ENCODE results near the gene CFAP410.

Gene CFAP410

DNA sequence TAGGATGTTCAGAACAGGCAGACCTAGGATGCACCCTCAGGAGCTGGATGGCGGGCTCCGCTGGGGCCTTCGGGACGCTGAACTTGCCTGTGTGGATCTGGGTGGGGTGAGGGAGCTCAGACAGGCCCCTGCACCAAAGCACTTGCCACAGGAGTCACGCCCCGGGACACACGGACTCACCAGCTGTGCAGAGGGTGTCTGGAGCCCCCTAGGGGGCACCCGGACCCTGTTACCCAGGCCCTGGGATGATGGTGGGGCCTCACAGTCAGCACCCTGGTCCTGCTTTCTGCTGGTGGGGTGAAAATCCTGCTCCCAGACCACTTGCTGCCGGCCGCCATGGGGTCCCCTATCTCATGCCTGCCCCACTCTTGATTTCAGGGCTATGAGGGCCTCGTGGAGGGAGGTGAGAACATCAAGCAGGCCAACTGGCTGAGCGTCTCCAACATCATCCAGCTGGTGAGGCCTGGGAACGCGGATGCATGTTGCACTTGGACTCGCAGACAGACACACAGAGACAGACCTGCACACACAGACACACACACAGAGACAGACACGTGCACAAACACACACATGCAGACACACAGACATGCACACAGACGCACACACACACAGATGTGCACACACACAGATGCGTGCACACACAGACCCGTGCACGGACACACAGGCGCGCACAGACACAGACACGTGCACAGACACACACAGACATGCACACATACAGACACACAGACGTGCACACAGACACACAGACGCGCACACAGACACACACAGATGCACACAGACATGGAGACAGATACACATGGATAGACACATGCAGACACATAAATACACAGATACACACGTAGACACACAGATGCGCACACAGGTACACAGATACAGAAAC, 28.3 kb downstream of the CFAP410 start:
- H3K4me3 ChIP-seq (ENCODE audit: low read depth, low read length), result no peak overlapping the region
- DNase-seq (ENCODE audit: low read depth), result no peak
- TF ChIP-seq, protein P1, sequence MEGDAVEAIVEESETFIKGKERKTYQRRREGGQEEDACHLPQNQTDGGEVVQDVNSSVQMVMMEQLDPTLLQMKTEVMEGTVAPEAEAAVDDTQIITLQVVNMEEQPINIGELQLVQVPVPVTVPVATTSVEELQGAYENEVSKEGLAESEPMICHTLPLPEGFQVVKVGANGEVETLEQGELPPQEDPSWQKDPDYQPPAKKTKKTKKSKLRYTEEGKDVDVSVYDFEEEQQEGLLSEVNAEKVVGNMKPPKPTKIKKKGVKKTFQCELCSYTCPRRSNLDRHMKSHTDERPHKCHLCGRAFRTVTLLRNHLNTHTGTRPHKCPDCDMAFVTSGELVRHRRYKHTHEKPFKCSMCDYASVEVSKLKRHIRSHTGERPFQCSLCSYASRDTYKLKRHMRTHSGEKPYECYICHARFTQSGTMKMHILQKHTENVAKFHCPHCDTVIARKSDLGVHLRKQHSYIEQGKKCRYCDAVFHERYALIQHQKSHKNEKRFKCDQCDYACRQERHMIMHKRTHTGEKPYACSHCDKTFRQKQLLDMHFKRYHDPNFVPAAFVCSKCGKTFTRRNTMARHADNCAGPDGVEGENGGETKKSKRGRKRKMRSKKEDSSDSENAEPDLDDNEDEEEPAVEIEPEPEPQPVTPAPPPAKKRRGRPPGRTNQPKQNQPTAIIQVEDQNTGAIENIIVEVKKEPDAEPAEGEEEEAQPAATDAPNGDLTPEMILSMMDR (IDR thresholded peaks at IDR 0.05; ENCODE audit: insufficient read depth, low read depth, low read length, missing control alignments), result no peak

DNA sequence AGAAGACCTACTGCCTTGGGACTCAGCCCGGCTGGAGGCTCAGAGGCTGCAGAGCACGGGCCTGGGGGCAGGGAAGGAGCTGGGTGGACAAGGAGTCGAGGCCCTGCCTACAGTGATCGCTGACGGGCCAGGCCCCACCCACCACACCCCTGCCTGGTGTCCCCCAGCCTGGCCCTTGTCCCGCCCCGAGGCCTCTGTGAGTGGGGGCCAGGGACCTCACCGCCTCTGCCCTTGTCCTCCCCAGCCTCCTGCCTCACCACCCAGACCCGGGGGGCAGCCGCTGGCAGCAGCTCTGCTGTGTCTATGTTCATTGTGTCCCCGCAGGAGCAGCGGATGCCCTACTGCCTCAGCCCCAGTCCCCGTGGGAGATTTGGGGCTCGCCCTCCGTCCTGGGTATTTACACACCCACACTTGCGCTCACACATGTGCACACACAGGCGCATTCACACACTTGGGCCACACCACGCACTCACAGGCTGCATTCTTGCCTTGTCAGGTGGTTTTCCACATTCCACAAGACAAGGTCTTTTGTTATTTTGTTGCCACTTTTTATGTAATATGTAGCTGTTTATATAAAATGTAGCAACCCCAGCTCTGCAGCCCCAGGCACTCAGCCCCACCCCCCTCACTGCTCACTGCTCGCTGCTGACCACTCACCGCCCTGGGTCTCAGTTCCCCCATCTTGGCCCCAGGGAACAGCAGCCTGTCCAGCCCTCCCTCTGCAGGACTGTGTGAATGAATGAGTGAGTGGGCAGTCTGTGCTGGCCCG, 32.1 kb downstream of the CFAP410 start:
- DNase-seq (ENCODE audit: low read depth), result no peak
- H3K4me3 ChIP-seq (ENCODE audit: low read depth, low read length), result no peak overlapping the region
- TF ChIP-seq, protein P1 (IDR thresholded peaks at IDR 0.05; ENCODE audit: insufficient read depth, low read depth, low read length, missing control alignments), result no peak

DNA sequence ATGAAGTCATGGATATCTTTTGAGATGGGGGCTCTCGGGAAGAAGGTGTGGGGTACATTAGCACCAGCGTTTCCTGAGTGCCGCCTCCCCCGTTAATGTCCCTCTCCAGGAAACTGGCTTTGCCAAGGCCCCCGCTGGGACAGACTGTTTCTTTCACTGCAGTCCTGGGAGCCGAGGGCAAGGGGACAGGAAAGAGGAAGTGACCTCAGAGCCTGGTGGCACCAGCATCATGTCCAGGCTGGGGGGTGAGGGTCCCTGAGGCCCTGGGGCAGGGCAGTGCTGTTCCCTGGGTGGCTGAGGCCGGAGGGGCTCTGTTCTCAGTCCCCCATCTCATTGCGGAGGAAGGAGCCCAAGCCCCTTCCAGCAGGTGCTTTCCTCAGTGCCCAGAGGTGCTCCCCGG, 33.5 kb downstream of the CFAP410 start:
- TF ChIP-seq, protein P1 (IDR thresholded peaks at IDR 0.05; ENCODE audit: insufficient read depth, low read depth, low read length, missing control alignments), result no peak
- no peak for DNase-seq (ENCODE audit: low read depth)
- no peak overlapping the region for H3K4me3 ChIP-seq (ENCODE audit: low read depth, low read length)

DNA sequence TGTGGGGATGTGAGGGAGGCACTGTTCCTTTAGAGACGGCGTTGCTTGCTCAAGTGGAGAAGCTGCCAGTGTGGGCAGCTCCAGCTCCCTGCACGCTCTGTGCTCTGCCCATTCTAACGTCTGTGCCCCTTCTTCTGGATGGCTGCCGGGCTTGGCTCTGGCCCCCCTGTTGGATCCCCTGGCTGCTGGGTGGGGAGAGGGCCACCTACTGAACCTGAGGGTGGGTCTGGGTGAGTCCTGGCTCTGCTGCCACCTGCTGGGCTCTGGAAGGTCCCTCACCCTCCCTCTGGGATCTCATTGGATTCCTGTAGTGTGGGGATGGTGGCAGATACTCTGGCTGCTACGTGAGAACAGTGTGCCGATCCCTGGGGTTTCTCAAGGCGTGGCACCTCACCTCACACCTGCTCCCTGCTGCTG, 34.3 kb downstream of the CFAP410 start:
- no peak overlapping the region for H3K4me3 ChIP-seq (ENCODE audit: low read depth, low read length)
- TF ChIP-seq, protein P1 (IDR thresholded peaks at IDR 0.05; ENCODE audit: insufficient read depth, low read depth, low read length, missing control alignments), result peak; percentile 65
- DNase-seq (ENCODE audit: low read depth), result peak; percentile 56

DNA sequence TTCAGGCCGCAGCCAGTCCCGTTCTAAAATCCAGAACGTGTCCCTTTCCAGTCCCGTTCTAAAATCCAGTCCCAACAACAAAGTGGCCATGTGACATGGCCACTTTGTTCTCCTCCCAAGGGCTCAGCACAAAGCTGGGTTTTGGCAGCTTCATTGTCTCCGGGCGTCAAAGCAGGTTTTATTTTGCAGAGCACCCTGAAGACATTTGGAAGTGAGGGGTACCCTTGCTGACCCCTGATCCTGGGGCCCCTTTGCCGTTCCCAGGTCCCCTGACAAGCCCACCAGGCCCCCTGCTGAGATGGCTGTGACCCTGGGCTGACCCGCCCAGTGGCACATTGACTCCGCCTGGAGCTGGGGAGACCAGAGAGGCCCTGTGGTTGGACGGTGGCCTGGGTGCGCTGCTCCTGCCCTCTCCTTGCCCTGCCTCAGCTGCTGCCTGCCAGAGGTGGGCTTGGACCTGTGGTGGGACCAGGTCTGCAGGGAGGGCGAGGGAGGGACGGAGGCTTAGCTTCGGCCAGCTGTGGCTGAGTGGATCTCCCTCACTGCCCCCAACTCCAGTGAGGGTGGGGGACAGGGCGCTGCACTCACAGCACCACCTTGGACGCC, 35.1 kb downstream of the CFAP410 start:
- no peak for DNase-seq (ENCODE audit: low read depth)
- no peak overlapping the region for H3K4me3 ChIP-seq (ENCODE audit: low read depth, low read length)
- TF ChIP-seq, protein P1 (IDR thresholded peaks at IDR 0.05; ENCODE audit: insufficient read depth, low read depth, low read length, missing control alignments), result no peak

DNA sequence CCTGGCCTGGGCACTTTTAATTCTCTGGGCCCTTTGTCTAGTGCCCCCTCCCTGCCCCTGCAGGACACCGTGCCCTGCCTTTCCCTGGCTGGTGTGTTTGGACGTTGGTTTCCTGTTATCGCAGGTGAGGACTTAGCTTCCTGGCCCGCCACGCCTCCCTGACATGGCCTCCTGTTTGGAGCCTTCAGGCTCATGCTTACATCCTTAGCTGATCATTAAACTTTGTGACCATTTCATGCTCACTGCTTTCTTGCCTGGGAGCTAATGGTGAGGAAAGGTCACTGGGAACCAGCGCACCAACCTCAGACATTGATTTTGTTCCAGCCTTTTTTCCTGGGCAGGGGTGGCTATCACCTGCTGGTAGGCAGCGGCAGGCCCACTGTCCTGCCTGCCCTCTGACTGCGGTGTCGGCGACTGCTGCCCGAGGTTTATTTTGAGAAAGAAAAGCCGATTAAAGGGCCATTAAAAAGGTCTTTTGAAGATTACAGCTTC, 35.7 kb downstream of the CFAP410 start:
- TF ChIP-seq, protein P1 (IDR thresholded peaks at IDR 0.05; ENCODE audit: insufficient read depth, low read depth, low read length, missing control alignments), result no peak
- no peak for DNase-seq (ENCODE audit: low read depth)
- H3K4me3 ChIP-seq (ENCODE audit: low read depth, low read length), result no peak overlapping the region

Measured in GM12865 (cell line).